HG03060 (cell line): ENCODE measurements around the gene PRR23E.

Experiments
- ATAC-seq: cut with Tn5 transposase; IDR thresholded peaks from one replicate; pipeline ENCODE4 v1.9.1; 2021; ENCODE audit warnings: low read depth, moderate number of reproducible peaks; ENCODE audit not compliant: unreplicated experiment

PRR23E gene

DNA sequence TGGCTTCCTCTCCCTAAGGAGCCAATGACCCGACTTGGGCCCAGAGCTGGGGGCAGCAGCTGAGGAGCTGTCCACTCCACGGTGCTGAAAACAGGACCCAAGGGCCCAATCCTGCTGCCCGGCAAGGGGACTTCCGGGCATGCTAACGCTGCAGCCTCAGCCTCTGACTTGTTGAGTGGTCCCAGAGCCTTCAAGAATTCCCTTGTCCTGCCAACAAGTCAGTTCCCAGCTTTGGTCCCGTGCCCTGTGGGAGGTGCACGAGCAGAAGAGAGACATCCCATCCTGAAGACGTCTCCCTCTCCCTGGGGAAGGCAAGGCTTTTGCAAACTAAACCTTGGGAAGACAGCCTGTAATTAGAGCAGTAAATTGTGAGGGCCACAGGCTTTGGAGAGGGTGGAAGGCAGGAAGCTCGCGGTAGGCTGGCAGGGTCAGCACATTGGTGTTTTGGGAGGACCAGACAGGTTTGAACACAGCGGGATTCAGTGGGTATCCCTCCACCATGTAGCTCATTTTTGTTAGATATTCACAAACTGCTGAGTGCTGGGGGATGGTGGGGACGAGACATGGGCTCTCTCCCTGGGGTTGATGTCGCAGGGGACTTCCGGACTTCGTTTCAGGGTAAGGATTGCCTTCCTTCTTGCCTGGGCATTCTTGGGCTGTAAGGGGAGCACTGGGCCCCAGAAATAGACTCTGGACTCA, 29.8 kb upstream of the PRR23E start:
- ATAC-seq, result no peak

DNA sequence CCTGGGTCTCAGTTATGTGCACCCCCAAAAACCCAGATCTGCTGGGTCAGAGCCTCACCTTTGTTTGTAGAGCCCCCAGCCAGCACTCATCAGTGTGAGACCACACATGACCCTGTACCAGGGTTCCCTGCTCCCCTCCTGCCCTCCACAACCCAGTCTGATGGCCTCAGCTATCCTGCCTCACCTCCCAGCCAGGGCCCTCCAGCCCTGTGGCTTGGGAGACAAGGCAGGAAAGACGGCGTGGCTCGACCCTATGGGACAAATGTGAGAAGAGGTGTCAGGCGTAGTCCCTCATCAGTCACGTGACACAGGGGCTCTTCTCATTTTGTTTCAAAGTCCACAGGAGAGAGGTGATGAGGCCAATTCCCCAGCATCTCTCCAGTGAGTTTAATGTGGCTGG, 28.3 kb upstream of the PRR23E start:
- no peak for ATAC-seq

GRCh38 chr3:127165036-127165435, 27.9 kb upstream of the PRR23E start:
- ATAC-seq, result no peak

DNA sequence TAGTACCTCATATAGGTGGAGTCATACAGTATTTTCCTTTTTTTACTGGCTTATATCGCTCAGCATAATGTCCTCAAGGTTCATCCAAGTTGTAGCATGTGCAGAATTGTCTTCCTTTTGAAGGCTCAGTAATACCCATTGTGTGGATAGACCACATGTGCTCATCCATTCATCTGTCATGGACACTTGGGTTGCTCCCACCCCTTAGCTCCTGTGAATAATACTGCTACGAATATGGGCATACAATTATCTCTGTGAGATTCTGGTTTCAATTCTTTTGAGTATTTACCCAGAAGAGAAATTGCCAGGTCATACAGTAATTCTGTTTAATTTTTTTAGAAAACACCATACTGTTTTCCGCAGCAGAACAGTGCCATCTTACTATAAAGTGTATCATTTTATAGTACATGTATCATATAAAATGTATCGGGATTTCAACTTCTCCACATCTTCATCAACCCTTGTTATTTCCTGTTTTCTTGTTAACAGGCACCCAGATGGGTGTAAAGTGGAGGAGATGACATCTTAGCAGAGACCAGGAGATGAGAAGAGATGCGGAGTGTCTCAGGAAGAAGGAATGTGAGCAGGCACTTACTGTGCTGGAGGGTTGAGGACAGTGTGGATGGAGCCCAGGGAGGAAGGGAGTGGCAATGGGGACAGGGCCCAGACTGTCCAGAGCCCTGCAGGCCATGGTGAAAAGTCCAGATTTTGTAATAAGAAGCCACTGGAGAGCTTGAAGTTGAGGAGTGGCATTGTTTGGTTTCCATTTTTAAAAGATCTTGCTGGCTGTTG, 27.0 kb upstream of the PRR23E start:
- no peak for ATAC-seq

DNA sequence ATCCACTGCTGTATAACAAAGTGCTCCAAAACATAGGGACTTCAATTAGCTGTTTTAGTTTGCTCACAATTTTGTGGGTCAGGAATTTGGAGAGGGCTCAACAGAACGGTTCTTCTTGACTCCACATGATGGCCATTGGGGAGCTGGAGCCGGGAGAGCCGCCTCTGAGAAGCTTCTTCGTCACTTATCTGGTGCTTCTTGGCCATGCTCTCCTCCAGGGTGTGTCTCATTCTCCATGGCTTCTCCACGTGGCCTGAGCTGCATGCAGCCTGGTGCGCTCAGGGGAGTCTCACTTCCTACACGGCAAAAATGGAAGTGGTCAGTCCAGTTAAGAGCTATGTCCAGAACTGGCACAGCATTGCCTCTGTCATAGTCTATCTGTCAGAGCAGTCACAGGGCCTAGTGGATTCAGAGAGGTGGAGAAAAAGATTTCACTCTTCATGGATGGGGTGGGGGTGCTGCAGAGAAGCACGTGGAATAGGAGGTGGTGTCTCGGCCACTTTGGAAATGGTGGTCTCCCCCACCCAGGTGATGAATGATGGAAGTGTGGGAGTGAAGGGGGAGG, 26.3 kb upstream of the PRR23E start:
- no peak for ATAC-seq

- no peak for ATAC-seq
These were observed 25.5 kb upstream of the PRR23E start for GRCh38 chr3:127167315-127168043.

DNA sequence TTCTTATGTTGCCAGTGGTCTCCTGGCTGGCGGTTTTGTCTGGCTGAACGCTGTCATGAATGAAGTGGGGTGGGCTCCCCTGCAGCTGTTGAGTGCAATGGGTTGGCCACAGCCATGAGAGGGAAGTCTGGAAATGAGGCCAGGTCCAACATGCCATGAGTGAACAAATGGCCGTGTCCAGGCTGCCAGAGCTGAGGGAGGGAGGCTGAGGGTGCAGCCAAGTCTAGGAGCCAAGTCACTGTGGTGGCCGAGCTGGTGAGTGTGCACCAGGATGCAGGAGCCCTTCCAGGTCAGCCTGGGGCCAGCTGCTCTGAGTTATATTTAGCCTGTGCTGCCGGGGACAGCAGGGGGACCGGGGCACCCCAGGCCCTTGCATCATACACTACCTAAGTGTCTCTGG, 24.7 kb upstream of the PRR23E start:
- no peak for ATAC-seq

- no peak for ATAC-seq
These were observed 22.1 kb upstream of the PRR23E start for GRCh38 chr3:127170814-127171213.

- ATAC-seq, result no peak
These were observed 21.6 kb upstream of the PRR23E start for GRCh38 chr3:127171320-127171719.

GRCh38 chr3:127171721-127172120, 21.2 kb upstream of the PRR23E start:
- no peak for ATAC-seq

DNA sequence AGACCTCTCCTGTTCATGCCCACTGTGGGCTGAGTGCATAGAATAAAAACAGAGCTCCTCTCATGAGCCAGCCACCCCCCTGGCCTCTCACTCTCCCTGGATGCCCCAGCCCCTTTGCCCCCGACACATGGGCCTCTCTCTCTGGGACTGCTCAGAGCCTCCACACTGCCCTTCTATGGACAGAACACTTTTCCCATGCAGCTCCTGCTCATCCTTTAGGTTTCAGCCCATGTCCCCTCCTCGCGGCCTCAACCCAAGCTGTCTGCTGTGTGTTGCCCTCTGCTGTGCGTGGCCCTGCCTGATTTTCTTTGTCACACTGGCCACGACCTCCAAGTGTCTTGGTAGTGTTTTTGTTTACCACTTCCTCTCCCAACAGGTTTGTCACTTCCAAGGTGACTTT, 20.7 kb upstream of the PRR23E start:
- no peak for ATAC-seq

- no peak for ATAC-seq
These were observed 20.0 kb upstream of the PRR23E start for GRCh38 chr3:127172781-127173515.

DNA sequence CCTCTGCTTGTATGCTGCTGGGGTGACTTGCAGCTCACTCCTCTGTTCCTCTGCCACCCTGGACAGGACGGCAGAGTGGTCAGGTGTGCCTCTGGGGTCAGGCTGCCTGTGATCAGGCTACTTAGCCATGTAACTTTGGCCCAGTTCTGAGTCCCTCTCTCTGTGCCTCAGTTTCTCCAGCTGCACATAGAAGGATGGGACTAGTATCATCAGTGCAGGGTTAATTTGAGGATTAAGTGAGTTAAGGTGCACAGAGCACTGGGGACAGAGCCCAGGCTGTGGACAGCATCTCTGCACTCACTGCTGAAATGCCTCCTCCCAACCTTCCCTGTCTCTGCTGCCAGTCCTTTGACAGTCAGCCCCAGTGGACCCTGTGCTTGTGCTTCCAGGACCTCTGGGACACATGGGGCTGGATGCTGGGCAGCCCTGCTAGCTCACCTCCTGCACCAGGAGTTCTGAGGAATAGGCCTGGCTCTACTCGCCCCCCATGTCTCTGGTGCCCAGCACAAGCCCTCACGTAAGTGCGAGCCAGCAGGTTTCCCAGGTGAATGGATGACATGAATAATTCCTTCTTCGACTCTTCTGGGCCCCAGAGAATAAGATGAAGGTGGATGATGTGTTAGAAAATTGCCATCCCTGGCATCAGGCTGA, 19.3 kb upstream of the PRR23E start:
- no peak for ATAC-seq

- ATAC-seq, result no peak
These were observed 18.6 kb upstream of the PRR23E start for GRCh38 chr3:127174284-127174683.

- no peak for ATAC-seq
These were observed 18.2 kb upstream of the PRR23E start for GRCh38 chr3:127174715-127175140.

DNA sequence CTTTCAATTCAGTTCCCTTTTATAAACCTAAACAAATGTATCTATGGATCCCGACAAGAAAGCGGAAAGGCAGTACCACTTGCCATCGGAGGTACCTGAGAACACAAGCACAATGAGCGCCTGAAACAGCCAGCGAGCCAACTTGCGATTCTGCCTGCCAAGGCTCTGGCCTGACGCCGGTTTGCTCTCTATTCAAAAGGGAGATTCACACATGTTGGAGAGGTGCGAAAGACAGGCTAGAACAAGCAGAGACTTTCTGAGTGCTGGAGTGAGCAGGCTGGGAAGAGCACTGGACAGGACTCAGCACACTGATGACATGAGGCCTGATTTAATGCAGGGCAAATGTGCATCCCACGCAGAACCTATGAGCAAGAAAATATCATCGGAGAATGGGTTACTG, 17.7 kb upstream of the PRR23E start:
- ATAC-seq, result no peak

- ATAC-seq, result no peak
These were observed 15.7 kb upstream of the PRR23E start for GRCh38 chr3:127177226-127177625.

DNA sequence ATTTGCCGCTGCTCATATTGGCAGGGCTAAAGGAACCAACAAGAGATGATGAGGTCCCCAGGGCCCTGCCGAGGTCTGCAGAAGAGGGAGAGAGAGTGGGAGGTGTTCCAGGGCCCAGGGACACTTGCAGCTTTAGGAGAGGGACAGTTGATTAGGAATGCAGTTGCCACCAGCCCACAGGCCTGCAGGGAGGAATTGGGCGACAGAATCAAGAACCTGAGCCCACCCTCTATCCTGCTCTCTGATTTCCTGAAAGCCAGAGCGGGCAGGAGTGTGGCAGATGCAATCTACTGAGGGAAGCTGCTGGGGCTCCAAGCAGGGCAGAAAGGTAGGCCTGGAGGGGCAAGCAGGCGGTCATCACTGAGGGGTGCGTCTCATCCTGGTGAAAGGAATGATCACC, 12.1 kb upstream of the PRR23E start:
- no peak for ATAC-seq

DNA sequence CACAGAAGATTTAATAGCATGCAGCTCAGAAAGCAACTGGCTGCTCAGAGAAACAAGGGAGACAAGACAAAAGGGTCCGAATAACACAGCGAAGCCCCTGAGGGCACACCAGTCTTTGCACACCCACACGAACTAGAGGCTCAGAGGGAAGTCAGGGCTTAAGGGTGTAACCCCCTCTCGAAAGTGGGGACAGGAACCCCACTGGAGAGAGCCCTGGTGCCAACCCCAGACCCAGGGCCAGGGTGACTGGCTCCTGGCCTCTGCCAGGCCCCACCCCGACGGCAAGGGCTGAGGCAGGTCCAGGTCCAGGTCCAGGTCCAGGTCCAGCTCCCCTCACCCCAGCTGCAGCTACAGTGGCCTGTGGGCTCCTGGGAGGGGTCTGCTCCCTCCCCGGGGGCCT, 10.5 kb upstream of the PRR23E start:
- ATAC-seq, result no peak
